Fibroblast of the aortic adventitia (primary cell): ENCODE measurements around the gene DNAH17. TPM values are rescaled to one million over a fixed set of nuclear protein-coding genes. Genes with fewer than 3 reads are reported as not detected.

ENCODE experiments used
- DNase-seq: peaks from one replicate; pipeline ENCODE4 v3.0.0-alpha.2; 2010; ENCODE audit warnings: low read depth
- H3K4me3 ChIP-seq: 2 replicates; pipeline ENCODE4 v1.5.1; 2011; ENCODE audit warnings: low read depth, mild to moderate bottlenecking, control low read depth, low read length, moderate library complexity
- total RNA-seq: library from RNA; depleted of rRNA; stranded (reverse); fragments of >200 nt; gene quantifications from 2 replicates; pipeline ENCODE4 v1.2.3, GENCODE V29; 2012; ENCODE audit warnings: low replicate concordance
- TF ChIP-seq, protein P1 (sequence below): IDR thresholded peaks from 2 replicates; pipeline ENCODE4 v1.5.1; 2011; ENCODE audit warnings: mild to moderate bottlenecking, low read length, control low read depth, inconsistent platforms; ENCODE audit not compliant: insufficient read depth

The DNAH17 gene
- total RNA-seq, 1 donor: not detected

DNA sequence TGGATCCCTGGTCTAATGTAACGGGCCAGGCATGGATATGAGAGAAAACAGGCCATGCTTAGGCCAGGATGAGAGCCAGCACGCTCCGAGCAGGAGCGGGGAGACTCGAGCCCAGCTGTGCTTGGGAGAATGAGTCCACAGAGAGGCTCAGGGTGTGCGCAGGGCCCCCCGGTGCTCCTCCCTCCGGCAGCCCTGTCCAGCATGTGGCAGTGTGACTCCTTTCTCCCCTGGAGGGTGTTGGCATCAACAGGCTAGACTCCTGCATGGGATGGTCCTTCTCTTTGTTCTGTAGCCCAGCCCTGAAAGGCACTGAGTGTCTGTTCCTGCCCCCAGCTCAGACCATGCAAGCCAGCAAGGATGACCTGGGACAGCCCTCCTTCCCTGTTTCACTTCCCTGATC lies 175.3 kb downstream of the DNAH17 start:
- no peak for DNase-seq
- TF ChIP-seq, protein P1, sequence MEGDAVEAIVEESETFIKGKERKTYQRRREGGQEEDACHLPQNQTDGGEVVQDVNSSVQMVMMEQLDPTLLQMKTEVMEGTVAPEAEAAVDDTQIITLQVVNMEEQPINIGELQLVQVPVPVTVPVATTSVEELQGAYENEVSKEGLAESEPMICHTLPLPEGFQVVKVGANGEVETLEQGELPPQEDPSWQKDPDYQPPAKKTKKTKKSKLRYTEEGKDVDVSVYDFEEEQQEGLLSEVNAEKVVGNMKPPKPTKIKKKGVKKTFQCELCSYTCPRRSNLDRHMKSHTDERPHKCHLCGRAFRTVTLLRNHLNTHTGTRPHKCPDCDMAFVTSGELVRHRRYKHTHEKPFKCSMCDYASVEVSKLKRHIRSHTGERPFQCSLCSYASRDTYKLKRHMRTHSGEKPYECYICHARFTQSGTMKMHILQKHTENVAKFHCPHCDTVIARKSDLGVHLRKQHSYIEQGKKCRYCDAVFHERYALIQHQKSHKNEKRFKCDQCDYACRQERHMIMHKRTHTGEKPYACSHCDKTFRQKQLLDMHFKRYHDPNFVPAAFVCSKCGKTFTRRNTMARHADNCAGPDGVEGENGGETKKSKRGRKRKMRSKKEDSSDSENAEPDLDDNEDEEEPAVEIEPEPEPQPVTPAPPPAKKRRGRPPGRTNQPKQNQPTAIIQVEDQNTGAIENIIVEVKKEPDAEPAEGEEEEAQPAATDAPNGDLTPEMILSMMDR: no peak
- H3K4me3 ChIP-seq: no peak overlapping the region

DNA sequence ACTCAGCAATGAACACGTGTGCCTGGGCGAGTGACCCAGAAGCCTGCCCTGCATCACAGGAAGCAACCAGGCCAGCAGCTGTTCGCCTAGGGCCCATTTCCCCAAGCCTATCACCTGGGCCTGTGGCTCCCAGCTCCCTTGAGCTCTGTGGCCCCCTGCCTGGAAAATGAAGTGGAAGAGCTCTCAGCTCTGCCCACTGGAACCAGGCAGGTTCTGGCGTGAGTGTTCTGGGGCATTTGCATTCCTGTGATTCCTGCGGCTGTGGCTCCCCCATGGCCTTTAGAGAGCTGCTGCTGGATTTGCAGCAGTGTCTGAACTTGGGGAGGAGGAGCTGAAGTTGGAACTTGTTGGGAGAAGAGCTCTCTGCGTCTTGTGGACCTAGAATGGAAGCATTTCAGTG lies 175.9 kb downstream of the DNAH17 start:
- no peak overlapping the region for H3K4me3 ChIP-seq
- TF ChIP-seq, protein P1: no peak
- DNase-seq: no peak

DNA sequence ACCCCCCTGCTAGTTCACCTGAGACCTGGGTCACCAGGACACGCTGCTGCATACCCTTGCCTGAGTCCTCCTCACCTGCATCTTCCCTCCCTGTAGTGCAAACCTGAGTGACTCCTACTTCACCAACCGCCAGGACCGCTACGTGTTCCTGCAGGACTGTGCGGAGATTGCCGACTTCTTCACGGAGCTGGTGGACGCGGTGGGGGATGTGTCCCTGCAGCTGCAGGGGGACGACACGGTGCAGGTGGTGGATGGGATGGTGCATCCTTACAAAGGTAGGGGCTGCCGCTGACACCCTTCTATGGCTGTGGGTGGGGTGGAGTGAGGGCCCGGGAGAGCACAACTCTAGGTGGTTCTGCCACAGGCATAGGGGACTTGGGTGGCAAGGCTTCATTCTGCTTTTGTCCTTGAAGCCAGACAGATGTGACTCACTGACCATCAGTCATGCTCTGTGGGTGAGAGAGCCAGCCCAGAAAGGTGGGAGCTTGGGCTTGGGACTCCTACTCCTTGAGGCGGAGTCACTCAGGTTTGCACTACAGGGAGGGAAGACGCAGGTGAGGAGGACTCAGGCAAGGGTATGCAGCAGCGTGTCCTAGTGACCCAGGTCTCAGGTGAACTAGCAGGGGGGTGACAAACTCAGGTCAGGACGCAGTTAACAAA lies 176.5 kb downstream of the DNAH17 start:
- TF ChIP-seq, protein P1: no peak
- DNase-seq: no peak
- no peak overlapping the region for H3K4me3 ChIP-seq

- TF ChIP-seq, protein P1: no peak
- no peak overlapping the region for H3K4me3 ChIP-seq
- DNase-seq: no peak
Observed at GRCh38 chr17:78399693-78400144, 177.5 kb downstream of the DNAH17 start.

GRCh38 chr17:78399028-78399692 lies 178.0 kb downstream of the DNAH17 start:
- no peak overlapping the region for H3K4me3 ChIP-seq
- TF ChIP-seq, protein P1: no peak
- no peak for DNase-seq

- TF ChIP-seq, protein P1: no peak
- DNase-seq: no peak
- no peak overlapping the region for H3K4me3 ChIP-seq
Observed at GRCh38 chr17:78398390-78398789, 178.8 kb downstream of the DNAH17 start.
